Heart left ventricle (tissue), 13 donors: Measurements from ENCODE around the gene SORBS2.

Experiments used
- CTCF ChIP-seq, 12 donors: fragments of 200-600 bp; sonication (generic) in 4 of 12; IDR thresholded peaks; one replicate each; pipeline versions ENCODE4 v1.5.0 to v1.8.0; 2018 to 2022; ENCODE audit warnings: antibody characterized with exemption in 12 of 12, mild to moderate bottlenecking in 5 of 12
- POLR2A ChIP-seq, 2 donors: fragments of 450-650 bp; IDR thresholded peaks; one replicate each; pipeline ENCODE4 v1.6.1; 2017; ENCODE audit warnings: antibody characterized with exemption in 2 of 2, mild to moderate bottlenecking in 2 of 2, moderate library complexity in 2 of 2
- donor health status: ischemic (EF 13 %, LVEDD 7.1; RV severe dilation, severe dysfunction).
- donor health status: DM: no; HTN: yes; CAD: no.
- donor health status: DM: no; HTN: no; CAD: no.
- donor health status: ischemic (EF 25% LVEDD 6.9; RV normal size, moderate dysfunction).
- donor health status: ischemic (EF 25% LVEDD 5.7; RV mildly dilated, moderate dysfunction).
- donor health status: ischemic (EF 35%, LVEDD 5.7; RV mildly dilated, moderate dysfunction).
- donor health status: nonischemic (EF 11% LVEDD 7.7; RV severe dilation, severe dysfunction).
- donor health status: DM: yes; HTN: yes; CAD: no.
- donor health status: PGD.
- donor health status: ischemic (EF 29% LVEDD 5.4; RV normal size, mild dysfunction).
- donor health status: nonischemic (EF 23%, LVEDD 6.1; RV moderate dilation, normal function).

- no peak for TF ChIP-seq CTCF (IDR thresholded peaks at IDR 0.05)
- TF ChIP-seq POLR2A (IDR thresholded peaks at IDR 0.05) = no peak
These were observed 41.0 kb upstream of the SORBS2 start for GRCh38 chr4:185852961-185853360.
